CD14-positive monocyte (primary cell): ENCODE data around the gene DIAPH1. TPM values are rescaled to one million over a fixed set of nuclear protein-coding genes. Genes with fewer than 3 reads are reported as not detected.

Source experiments
- DNase-seq, 3 donors: peaks; one replicate each; pipeline ENCODE4 v3.0.0-alpha.2; 2011 to 2022
- H2AFZ ChIP-seq: 2 replicates; pipeline ENCODE4 v1.6.0; 2012; ENCODE audit warnings: mild to moderate bottlenecking, low read depth, low read length, inconsistent platforms; ENCODE audit not compliant: insufficient read depth, poor library complexity, severe bottlenecking
- H3K27ac ChIP-seq, 2 donors: 1 replicate in 1 of 2; 2 replicates in 1 of 2; pipeline ENCODE4 v1.5.1; 2012 to 2013; ENCODE audit warnings: low read length in 2 of 2, control low read depth in 1 of 2, inconsistent platforms in 1 of 2, low read depth in 1 of 2, mild to moderate bottlenecking in 1 of 2
- H3K27me3 ChIP-seq, 2 donors: one replicate each; pipeline versions ENCODE4 v1.6.0 to v1.6.1; 2011 to 2013; ENCODE audit warnings: low read length in 2 of 2; ENCODE audit not compliant: control insufficient read depth in 2 of 2, insufficient read depth in 2 of 2
- H3K36me3 ChIP-seq, 2 donors: replicated peaks in 1 of 2; 1 replicate in 1 of 2; 2 replicates in 1 of 2; pipeline versions ENCODE4 v1.5.1 to v1.6.1; 2012 to 2013; ENCODE audit warnings: low read length in 2 of 2, control low read depth in 1 of 2, inconsistent platforms in 1 of 2, mild to moderate bottlenecking in 1 of 2; ENCODE audit not compliant: insufficient read depth in 2 of 2, control insufficient read depth in 1 of 2
- H3K4me1 ChIP-seq, 2 donors: 1 replicate in 1 of 2; 2 replicates in 1 of 2; pipeline versions ENCODE4 v1.5.1 to v1.6.1; 2012 to 2013; ENCODE audit warnings: low read length in 2 of 2, control low read depth in 1 of 2, inconsistent platforms in 1 of 2, mild to moderate bottlenecking in 1 of 2, moderate library complexity in 1 of 2; ENCODE audit not compliant: insufficient read depth in 2 of 2, control insufficient read depth in 1 of 2
- H3K4me2 ChIP-seq: replicated peaks from 2 replicates; pipeline ENCODE3; 2012; ENCODE audit warnings: low read length, moderate library complexity, mild to moderate bottlenecking; ENCODE audit not compliant: poor library complexity, severe bottlenecking; ENCODE audit errors: extremely low read depth
- H3K4me3 ChIP-seq, 3 experiments: fragments of 200-600 bp in 1 of 3; sonication (generic) in 1 of 3; replicated peaks in 1 of 3; 1 replicate in 2 of 3; 2 replicates in 1 of 3; pipeline ENCODE4 v1.5.1; 2011 to 2013; ENCODE audit warnings: low read length in 3 of 3, mild to moderate bottlenecking in 3 of 3, control low read depth in 2 of 3, low read depth in 2 of 3, inconsistent platforms in 1 of 3, moderate library complexity in 1 of 3
- H3K79me2 ChIP-seq: 2 replicates; pipeline ENCODE4 v1.6.0; 2012; ENCODE audit warnings: mild to moderate bottlenecking, control low read depth, inconsistent platforms, low read length, moderate library complexity; ENCODE audit not compliant: insufficient read depth
- H3K9ac ChIP-seq: 2 replicates; pipeline ENCODE4 v1.6.0; 2017; ENCODE audit warnings: low read length, mild to moderate bottlenecking; ENCODE audit not compliant: insufficient read depth, poor library complexity, severe bottlenecking
- H3K9me3 ChIP-seq, 2 donors: replicated peaks in 1 of 2; 1 replicate in 1 of 2; 2 replicates in 1 of 2; pipeline versions ENCODE4 v1.5.1 to v1.6.1; 2012 to 2013; ENCODE audit warnings: low read length in 2 of 2, control low read depth in 1 of 2; ENCODE audit not compliant: control insufficient read depth in 1 of 2, insufficient read depth in 1 of 2
- H4K20me1 ChIP-seq: 2 replicates; pipeline ENCODE4 v1.6.0; 2012; ENCODE audit warnings: mild to moderate bottlenecking, low read length, control low read depth, moderate library complexity; ENCODE audit not compliant: insufficient read depth
- H3K27ac Mint-ChIP-seq, 7 donors: one replicate each; pipeline ENCODE4 v1.8.0; 2020; ENCODE audit warnings: mild to moderate bottlenecking in 7 of 7, mixed read lengths in 7 of 7, moderate library complexity in 6 of 7, inconsistent platforms in 2 of 7
- H3K27me3 Mint-ChIP-seq, 3 donors: one replicate each; pipeline ENCODE4 v1.8.0; 2021 to 2022; ENCODE audit warnings: low read depth in 3 of 3, mild to moderate bottlenecking in 3 of 3, mixed read lengths in 3 of 3, moderate library complexity in 3 of 3, inconsistent platforms in 1 of 3
- H3K36me3 Mint-ChIP-seq, 2 donors: one replicate each; pipeline ENCODE4 v1.8.0; 2020; ENCODE audit warnings: mixed read lengths in 2 of 2, inconsistent platforms in 1 of 2, mild to moderate bottlenecking in 1 of 2
- H3K4me1 Mint-ChIP-seq: one replicate; pipeline ENCODE4 v1.8.0; 2020; ENCODE audit warnings: mild to moderate bottlenecking, mixed read lengths
- H3K4me3 Mint-ChIP-seq, 2 donors: one replicate each; pipeline ENCODE4 v1.8.0; 2020; ENCODE audit warnings: mild to moderate bottlenecking in 2 of 2, mixed read lengths in 2 of 2, moderate library complexity in 1 of 2
- H3K9me3 Mint-ChIP-seq, 7 donors: one replicate each; pipeline ENCODE4 v1.8.0; 2020 to 2022; ENCODE audit warnings: mixed read lengths in 7 of 7, mild to moderate bottlenecking in 6 of 7, moderate library complexity in 6 of 7, inconsistent platforms in 2 of 7
- CTCF ChIP-seq: fragments of 200-600 bp; IDR thresholded peaks from one replicate; pipeline ENCODE4 v1.8.0; 2022; ENCODE audit warnings: antibody characterized with exemption, mild to moderate bottlenecking
- WGBS: methylation state at CpG from one replicate; pipeline ENCODE4 v1.1.5; 2013; ENCODE audit warnings: missing lambda C conversion rate; ENCODE audit not compliant: insufficient coverage; 5-methylcytosine and 5-hydroxymethylcytosine counted together
- intact Hi-C, 2 donors: fragments of 100-400 bp; cut with micrococcal nuclease; formaldehyde crosslinking; loops; one replicate each; pipeline versions ENCODE4 v1.15.0 to v1.15.1; 2023
- polyA plus RNA-seq, 3 donors: library from polyadenylated mRNA; depleted of rRNA in 1 of 3; unstranded in 2 of 3; stranded (reverse) in 1 of 3; fragments of 300-500 nt in 2 of 3; fragments of >200 nt in 1 of 3; fragmentation: Illumina TruSeq in 2 of 3; gene quantifications; 1 replicate in 2 of 3; 2 replicates in 1 of 3; pipeline ENCODE4 v1.2.3, GENCODE V29; 2012 to 2021

The DIAPH1 gene
- polyA plus RNA-seq, 3 donors = 60.2 to 140 (median 98.6) TPM

- Histone ChIP-seq H2AFZ (no peak overlapping the region), H3K27ac (no peak overlapping the region), H4K20me1 (peaks cover 75% of the 10 kb centered on the region), H3K36me3 (peaks cover 83 to 96% of the 10 kb centered on the region in 2 donors), H3K4me1 (peaks cover 19 to 28% of the 10 kb centered on the region in 2 donors), H3K27me3 (no peaks in the 10 kb centered on the region), H3K4me3 (no peak overlapping the region), H3K4me2 (no peak overlapping the region), H3K79me2 (peaks cover 13% of the 10 kb centered on the region), H3K9me3 (no peaks in the 10 kb centered on the region), H3K9ac (no peak overlapping the region)
- Mint-ChIP-seq H3K4me1 (peaks cover 23% of the 10 kb centered on the region), H3K36me3 (peaks cover 71 to 91% of the 10 kb centered on the region in 2 donors), H3K9me3 (no peaks in the 10 kb centered on the region), H3K27me3 (no peaks in the 10 kb centered on the region), H3K4me3 (no peak overlapping the region), H3K27ac (peak overlapping the region in 2 of 7 donors; percentile 11 to 19)
- 100% methylated on average over 1 of the region's 4 CpGs for WGBS
- intact Hi-C loops = no loop called here
- no peak for DNase-seq
- no peak for TF ChIP-seq CTCF
Observed at GRCh38 chr5:141573489-141574121, 45.2 kb downstream of the DIAPH1 start.

GRCh38 chr5:141570655-141571054, 48.1 kb downstream of the DIAPH1 start:
- H3K4me3 Mint-ChIP-seq = no peak overlapping the region
- Histone ChIP-seq H4K20me1 (peaks cover 82% of the 10 kb centered on the region), H3K9ac (no peak overlapping the region), H2AFZ (no peak overlapping the region), H3K4me2 (peak overlapping the region; percentile 4), H3K36me3 (peaks cover 78 to 92% of the 10 kb centered on the region in 2 donors), H3K4me1 (peaks cover 19 to 33% of the 10 kb centered on the region in 2 donors), H3K4me3 (no peak overlapping the region), H3K9me3 (no peaks in the 10 kb centered on the region), H3K27me3 (no peaks in the 10 kb centered on the region), H3K79me2 (peaks cover 34% of the 10 kb centered on the region), H3K27ac (peak overlapping the region in 1 of 2 donors; percentile 30)
- intact Hi-C loops = no loop called here
- H3K9me3 Mint-ChIP-seq = no peaks in the 10 kb centered on the region
- TF ChIP-seq CTCF = no peak
- H3K36me3 Mint-ChIP-seq = peaks cover 64 to 89% of the 10 kb centered on the region in 2 donors
- peaks cover 26% of the 10 kb centered on the region for H3K4me1 Mint-ChIP-seq
- H3K27ac Mint-ChIP-seq = peak overlapping the region; percentile 5 to 88 (median 71)
- DNase-seq = peak; percentile 37 to 58 (median 51)
- H3K27me3 Mint-ChIP-seq = no peaks in the 10 kb centered on the region
